ENCODE measurements around the gene SLC9A2. TPM values are rescaled to one million over a fixed set of nuclear protein-coding genes. Genes with fewer than 3 reads are reported as not detected.

SLC9A2 gene
- total RNA-seq, 1 donor, result not detected

GRCh38 chr2:102677244-102678215 lies 58.2 kb downstream of the SLC9A2 start:
- no peak overlapping the region for H3K4me3 ChIP-seq (ENCODE audit: low read depth, low read length)
- TF ChIP-seq, protein P1, sequence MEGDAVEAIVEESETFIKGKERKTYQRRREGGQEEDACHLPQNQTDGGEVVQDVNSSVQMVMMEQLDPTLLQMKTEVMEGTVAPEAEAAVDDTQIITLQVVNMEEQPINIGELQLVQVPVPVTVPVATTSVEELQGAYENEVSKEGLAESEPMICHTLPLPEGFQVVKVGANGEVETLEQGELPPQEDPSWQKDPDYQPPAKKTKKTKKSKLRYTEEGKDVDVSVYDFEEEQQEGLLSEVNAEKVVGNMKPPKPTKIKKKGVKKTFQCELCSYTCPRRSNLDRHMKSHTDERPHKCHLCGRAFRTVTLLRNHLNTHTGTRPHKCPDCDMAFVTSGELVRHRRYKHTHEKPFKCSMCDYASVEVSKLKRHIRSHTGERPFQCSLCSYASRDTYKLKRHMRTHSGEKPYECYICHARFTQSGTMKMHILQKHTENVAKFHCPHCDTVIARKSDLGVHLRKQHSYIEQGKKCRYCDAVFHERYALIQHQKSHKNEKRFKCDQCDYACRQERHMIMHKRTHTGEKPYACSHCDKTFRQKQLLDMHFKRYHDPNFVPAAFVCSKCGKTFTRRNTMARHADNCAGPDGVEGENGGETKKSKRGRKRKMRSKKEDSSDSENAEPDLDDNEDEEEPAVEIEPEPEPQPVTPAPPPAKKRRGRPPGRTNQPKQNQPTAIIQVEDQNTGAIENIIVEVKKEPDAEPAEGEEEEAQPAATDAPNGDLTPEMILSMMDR (IDR thresholded peaks at IDR 0.05; ENCODE audit: insufficient read depth, low read depth, low read length), result no peak
- DNase-seq (ENCODE audit: low read depth), result no peak

GRCh38 chr2:102678442-102678841 lies 59.1 kb downstream of the SLC9A2 start:
- DNase-seq (ENCODE audit: low read depth), result no peak
- H3K4me3 ChIP-seq (ENCODE audit: low read depth, low read length), result no peak overlapping the region
- TF ChIP-seq, protein P1 (IDR thresholded peaks at IDR 0.05; ENCODE audit: insufficient read depth, low read depth, low read length), result no peak

GRCh38 chr2:102686479-102687439 lies 67.4 kb downstream of the SLC9A2 start:
- no peak overlapping the region for H3K4me3 ChIP-seq (ENCODE audit: low read depth, low read length)
- TF ChIP-seq, protein P1 (IDR thresholded peaks at IDR 0.05; ENCODE audit: insufficient read depth, low read depth, low read length), result no peak
- DNase-seq (ENCODE audit: low read depth), result no peak

DNA sequence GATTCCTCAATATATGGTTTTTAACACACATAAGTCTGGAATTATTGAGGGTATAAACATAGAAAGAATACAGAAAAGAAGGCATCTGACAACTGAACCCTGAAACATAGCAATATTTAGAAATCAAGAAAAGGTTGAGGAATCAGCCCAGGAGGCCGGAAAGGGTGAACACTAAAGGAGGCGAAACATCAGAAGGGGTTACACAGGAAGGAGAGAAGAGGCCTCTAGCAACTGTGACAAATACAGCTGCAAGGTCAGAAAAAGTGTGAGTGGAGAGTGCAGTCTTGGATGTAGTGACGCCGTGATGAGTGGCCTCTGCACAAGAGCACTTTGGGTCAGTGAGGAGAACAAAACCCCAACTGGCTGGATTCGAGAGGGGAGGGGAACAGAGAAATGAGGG lies 70.7 kb downstream of the SLC9A2 start:
- TF ChIP-seq, protein P1 (IDR thresholded peaks at IDR 0.05; ENCODE audit: insufficient read depth, low read depth, low read length), result no peak
- no peak overlapping the region for H3K4me3 ChIP-seq (ENCODE audit: low read depth, low read length)
- no peak for DNase-seq (ENCODE audit: low read depth)

DNA sequence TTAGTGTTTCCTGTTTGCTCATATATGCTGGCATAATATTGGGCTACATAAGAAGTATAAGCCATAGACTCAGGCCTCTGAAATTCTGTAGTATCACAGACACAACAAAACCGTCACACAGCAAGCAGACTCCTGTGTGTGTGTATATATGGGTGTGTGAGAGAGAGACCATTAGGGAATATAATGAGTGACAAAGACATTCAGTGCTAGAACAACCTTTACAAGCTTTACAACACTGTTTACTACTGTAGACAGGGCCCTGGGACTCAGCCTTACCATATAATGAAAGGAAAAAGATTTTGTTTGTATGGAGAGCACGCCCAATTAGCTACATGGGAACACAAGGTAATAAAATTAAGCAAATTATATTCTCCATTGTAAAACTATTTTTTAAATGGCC lies 77.1 kb downstream of the SLC9A2 start:
- no peak for DNase-seq (ENCODE audit: low read depth)
- no peak overlapping the region for H3K4me3 ChIP-seq (ENCODE audit: low read depth, low read length)
- TF ChIP-seq, protein P1 (IDR thresholded peaks at IDR 0.05; ENCODE audit: insufficient read depth, low read depth, low read length), result no peak

GRCh38 chr2:102698369-102699111 lies 79.2 kb downstream of the SLC9A2 start:
- DNase-seq (ENCODE audit: low read depth), result no peak
- TF ChIP-seq, protein P1 (IDR thresholded peaks at IDR 0.05; ENCODE audit: insufficient read depth, low read depth, low read length), result no peak
- H3K4me3 ChIP-seq (ENCODE audit: low read depth, low read length), result no peak overlapping the region
